Measurements from ENCODE around the gene TMTC1.

DNA sequence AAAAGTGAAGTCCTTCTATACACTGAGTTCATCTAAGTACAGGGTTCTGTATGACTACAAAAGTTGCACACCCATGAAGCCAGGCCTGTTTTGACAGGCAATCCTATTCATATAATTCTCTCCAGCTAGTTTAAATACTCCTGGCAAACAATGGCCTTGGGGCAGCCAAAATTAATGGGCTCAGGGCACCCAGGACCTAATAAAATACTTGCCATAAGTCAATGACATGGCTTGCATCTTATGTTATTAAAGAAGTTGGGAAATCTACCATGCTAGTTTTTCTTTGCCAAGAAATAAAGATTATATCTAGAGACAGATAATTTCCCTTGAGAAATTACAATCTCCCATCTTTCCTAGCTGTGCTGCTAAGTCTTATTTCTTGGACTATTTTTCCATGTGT is 11.1 kb upstream of the TMTC1 start:
- TF ChIP-seq POLR2A (IDR thresholded peaks at IDR 0.05) = no peak
- TF ChIP-seq, protein P1, sequence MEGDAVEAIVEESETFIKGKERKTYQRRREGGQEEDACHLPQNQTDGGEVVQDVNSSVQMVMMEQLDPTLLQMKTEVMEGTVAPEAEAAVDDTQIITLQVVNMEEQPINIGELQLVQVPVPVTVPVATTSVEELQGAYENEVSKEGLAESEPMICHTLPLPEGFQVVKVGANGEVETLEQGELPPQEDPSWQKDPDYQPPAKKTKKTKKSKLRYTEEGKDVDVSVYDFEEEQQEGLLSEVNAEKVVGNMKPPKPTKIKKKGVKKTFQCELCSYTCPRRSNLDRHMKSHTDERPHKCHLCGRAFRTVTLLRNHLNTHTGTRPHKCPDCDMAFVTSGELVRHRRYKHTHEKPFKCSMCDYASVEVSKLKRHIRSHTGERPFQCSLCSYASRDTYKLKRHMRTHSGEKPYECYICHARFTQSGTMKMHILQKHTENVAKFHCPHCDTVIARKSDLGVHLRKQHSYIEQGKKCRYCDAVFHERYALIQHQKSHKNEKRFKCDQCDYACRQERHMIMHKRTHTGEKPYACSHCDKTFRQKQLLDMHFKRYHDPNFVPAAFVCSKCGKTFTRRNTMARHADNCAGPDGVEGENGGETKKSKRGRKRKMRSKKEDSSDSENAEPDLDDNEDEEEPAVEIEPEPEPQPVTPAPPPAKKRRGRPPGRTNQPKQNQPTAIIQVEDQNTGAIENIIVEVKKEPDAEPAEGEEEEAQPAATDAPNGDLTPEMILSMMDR (IDR thresholded peaks at IDR 0.05) = no peak

All from heart left ventricle (tissue), 13 donors.